ENCODE measurements around the gene P2RY12.

Gene P2RY12

DNA sequence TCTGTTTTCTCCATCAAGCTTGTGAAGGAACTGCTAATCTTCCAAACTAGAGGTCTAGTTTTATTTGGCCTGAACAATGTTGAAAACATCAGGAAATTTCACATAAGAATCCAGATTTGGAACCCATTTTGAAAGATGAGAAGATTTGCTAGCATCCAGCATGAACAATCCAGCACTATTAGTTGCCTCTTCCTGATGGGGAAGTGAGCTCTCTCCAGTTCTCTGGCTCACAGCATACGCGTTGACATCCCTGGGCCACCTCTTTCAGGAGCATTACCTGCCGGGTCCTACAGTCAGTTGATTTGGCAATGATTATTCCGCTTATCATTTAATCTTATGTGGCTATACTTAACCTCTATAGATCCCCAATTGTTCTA, 78.8 kb downstream of the P2RY12 start:
- H3K4me1 ChIP-seq (ENCODE audit: insufficient read depth, low read length, poor library complexity, severe bottlenecking): peaks cover 29% of the 10 kb centered on the region
- H3K9me3 ChIP-seq (ENCODE audit: insufficient read depth, low read depth, low read length): no peaks in the 10 kb centered on the region
- no peak overlapping the region for H2AFZ ChIP-seq (ENCODE audit: low read length)
- H3K27me3 ChIP-seq (ENCODE audit: insufficient read depth, low read length, poor library complexity, severe bottlenecking): no peaks in the 10 kb centered on the region
- TF ChIP-seq, protein P1, sequence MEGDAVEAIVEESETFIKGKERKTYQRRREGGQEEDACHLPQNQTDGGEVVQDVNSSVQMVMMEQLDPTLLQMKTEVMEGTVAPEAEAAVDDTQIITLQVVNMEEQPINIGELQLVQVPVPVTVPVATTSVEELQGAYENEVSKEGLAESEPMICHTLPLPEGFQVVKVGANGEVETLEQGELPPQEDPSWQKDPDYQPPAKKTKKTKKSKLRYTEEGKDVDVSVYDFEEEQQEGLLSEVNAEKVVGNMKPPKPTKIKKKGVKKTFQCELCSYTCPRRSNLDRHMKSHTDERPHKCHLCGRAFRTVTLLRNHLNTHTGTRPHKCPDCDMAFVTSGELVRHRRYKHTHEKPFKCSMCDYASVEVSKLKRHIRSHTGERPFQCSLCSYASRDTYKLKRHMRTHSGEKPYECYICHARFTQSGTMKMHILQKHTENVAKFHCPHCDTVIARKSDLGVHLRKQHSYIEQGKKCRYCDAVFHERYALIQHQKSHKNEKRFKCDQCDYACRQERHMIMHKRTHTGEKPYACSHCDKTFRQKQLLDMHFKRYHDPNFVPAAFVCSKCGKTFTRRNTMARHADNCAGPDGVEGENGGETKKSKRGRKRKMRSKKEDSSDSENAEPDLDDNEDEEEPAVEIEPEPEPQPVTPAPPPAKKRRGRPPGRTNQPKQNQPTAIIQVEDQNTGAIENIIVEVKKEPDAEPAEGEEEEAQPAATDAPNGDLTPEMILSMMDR (conservative IDR thresholded peaks at IDR 0.05; ENCODE audit: low read length): no peak
- no peak for TF ChIP-seq EZH2phosphoT487 (IDR thresholded peaks at IDR 0.05; ENCODE audit: borderline replicate concordance)
- H3K9ac ChIP-seq (ENCODE audit: low read depth, low read length, poor library complexity, severe bottlenecking): no peak overlapping the region
- no peaks in the 10 kb centered on the region for H3K9me2 ChIP-seq (replicated peaks; ENCODE audit: low read depth, low read length)
- 0 out of 2 replicates have a peak, but pooled peaks cover 3% of the 10 kb centered on the region for H3K79me2 ChIP-seq (ENCODE audit: insufficient read depth, low read length)
- H3K4me2 ChIP-seq (ENCODE audit: low read depth, low read length, poor library complexity, severe bottlenecking): no peak overlapping the region
- no peaks in the 10 kb centered on the region for H3K36me3 ChIP-seq (ENCODE audit: insufficient read depth, low read length)
- no peaks in the 10 kb centered on the region for H3F3A ChIP-seq (ENCODE audit: low read depth)
- no peak overlapping the region for H3K4me3 ChIP-seq (ENCODE audit: low read length, poor library complexity, severe bottlenecking)
- H4K20me1 ChIP-seq (ENCODE audit: insufficient read depth, low read length, poor library complexity, severe bottlenecking): no peaks in the 10 kb centered on the region

DNA sequence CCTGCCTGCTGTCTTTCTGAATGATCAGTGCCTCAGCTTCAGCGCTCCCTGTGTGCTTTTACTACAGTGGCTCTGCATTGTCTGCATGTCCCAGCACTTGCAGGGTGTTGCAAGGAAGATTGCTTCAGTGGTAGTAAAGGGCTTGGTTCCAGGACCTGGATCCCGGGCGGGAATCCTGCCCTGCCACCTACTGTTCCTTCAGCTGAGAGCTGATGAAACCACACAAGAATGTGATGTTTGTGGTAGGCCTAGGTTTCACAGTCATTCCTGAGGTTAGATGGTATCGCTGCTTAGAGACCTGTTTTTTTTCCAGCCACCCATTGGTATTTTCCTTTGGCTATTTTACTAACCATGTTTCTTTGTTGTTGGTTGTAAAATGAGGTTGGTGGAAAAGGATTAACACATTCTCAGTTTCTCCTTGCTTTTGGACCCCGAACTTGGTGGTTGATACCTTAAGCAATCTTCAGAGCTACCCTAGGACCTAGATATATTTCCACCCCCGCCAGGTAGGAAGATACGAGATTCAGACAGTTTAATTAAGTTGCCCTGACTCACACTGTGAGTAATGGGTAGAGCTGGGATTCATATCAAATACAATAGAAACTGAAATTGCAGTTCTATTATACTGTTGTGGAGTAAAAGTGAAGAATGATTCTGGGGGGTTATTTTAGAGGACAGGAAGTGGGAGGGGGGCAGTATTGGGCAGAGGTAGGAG, 79.3 kb downstream of the P2RY12 start:
- no peaks in the 10 kb centered on the region for H4K20me1 ChIP-seq (ENCODE audit: insufficient read depth, low read length, poor library complexity, severe bottlenecking)
- H3K4me1 ChIP-seq (ENCODE audit: insufficient read depth, low read length, poor library complexity, severe bottlenecking): peaks cover 29% of the 10 kb centered on the region
- H3K79me2 ChIP-seq (ENCODE audit: insufficient read depth, low read length): 0 out of 2 replicates have a peak, but pooled peaks cover 3% of the 10 kb centered on the region
- peaks cover 2% of the 10 kb centered on the region; the same call in 1 of the 2 replicates for H3K36me3 ChIP-seq (ENCODE audit: insufficient read depth, low read length)
- no peaks in the 10 kb centered on the region for H3K9me2 ChIP-seq (replicated peaks; ENCODE audit: low read depth, low read length)
- H3K4me2 ChIP-seq (ENCODE audit: low read depth, low read length, poor library complexity, severe bottlenecking): no peak overlapping the region
- no peaks in the 10 kb centered on the region for H3F3A ChIP-seq (ENCODE audit: low read depth)
- no peaks in the 10 kb centered on the region for H3K9me3 ChIP-seq (ENCODE audit: insufficient read depth, low read depth, low read length)
- no peaks in the 10 kb centered on the region for H3K27me3 ChIP-seq (ENCODE audit: insufficient read depth, low read length, poor library complexity, severe bottlenecking)
- H3K4me3 ChIP-seq (ENCODE audit: low read length, poor library complexity, severe bottlenecking): no peak overlapping the region
- no peak overlapping the region for H2AFZ ChIP-seq (ENCODE audit: low read length)
- TF ChIP-seq, protein P1 (conservative IDR thresholded peaks at IDR 0.05; ENCODE audit: low read length): no peak
- no peak for TF ChIP-seq EZH2phosphoT487 (IDR thresholded peaks at IDR 0.05; ENCODE audit: borderline replicate concordance)
- no peak overlapping the region for H3K9ac ChIP-seq (ENCODE audit: low read depth, low read length, poor library complexity, severe bottlenecking)

DNA sequence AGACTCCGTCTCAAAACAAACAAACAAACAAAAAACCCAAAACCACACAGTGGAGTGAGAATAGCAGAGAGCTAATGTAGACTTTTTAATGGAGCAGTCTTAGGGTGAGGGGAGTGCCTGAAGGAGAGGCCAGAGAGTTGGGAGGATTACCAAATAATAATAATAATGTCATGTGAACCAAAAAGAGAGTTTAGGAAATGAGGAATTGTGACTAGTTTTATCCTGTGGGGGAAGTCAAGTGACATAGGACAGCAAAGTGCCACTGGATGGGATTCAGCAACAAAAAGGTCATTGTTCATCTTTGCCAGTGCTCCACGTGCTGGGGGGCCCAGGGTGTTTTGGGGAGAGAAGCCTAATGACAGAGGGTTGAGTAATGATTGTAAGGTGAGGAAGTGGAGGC, 80.8 kb downstream of the P2RY12 start:
- H3K9me2 ChIP-seq (replicated peaks; ENCODE audit: low read depth, low read length): no peaks in the 10 kb centered on the region
- H3F3A ChIP-seq (ENCODE audit: low read depth): no peaks in the 10 kb centered on the region

More for the DNA sequence above, 80.8 kb downstream of the P2RY12 start:
- Histone ChIP-seq H3K79me2 (ENCODE audit: insufficient read depth, low read length) (0 out of 2 replicates have a peak, but pooled peaks cover 3% of the 10 kb centered on the region), H3K9ac (ENCODE audit: low read depth, low read length, poor library complexity, severe bottlenecking) (no peak overlapping the region), H3K36me3 (ENCODE audit: insufficient read depth, low read length) (peaks cover 7% of the 10 kb centered on the region; the same call in 1 of the 2 replicates), H2AFZ (ENCODE audit: low read length) (no peak overlapping the region), H3K4me2 (ENCODE audit: low read depth, low read length, poor library complexity, severe bottlenecking) (no peak overlapping the region), H3K4me1 (ENCODE audit: insufficient read depth, low read length, poor library complexity, severe bottlenecking) (peaks cover 29% of the 10 kb centered on the region), H4K20me1 (ENCODE audit: insufficient read depth, low read length, poor library complexity, severe bottlenecking) (no peaks in the 10 kb centered on the region), H3K4me3 (ENCODE audit: low read length, poor library complexity, severe bottlenecking) (no peak overlapping the region), H3K9me3 (ENCODE audit: insufficient read depth, low read depth, low read length) (no peaks in the 10 kb centered on the region), H3K27me3 (ENCODE audit: insufficient read depth, low read length, poor library complexity, severe bottlenecking) (no peaks in the 10 kb centered on the region)
- TF ChIP-seq EZH2phosphoT487 (IDR thresholded peaks at IDR 0.05; ENCODE audit: borderline replicate concordance): no peak
- TF ChIP-seq, protein P1 (conservative IDR thresholded peaks at IDR 0.05; ENCODE audit: low read length): no peak
